ENCODE results near the gene AGT.

The AGT gene

GRCh38 chr1:230698130-230698529 is 15.8 kb downstream of the AGT start:
- DNase-seq (ENCODE audit: extremely low spot score) = peak; percentile 49
- POLR2A ChIA-PET = no interaction called here
- CTCF ChIA-PET = no interaction called here
- TF ChIP-seq ELF4 (IDR thresholded peaks at IDR 0.05) = no peak
- TF ChIP-seq ARNT (IDR thresholded peaks at IDR 0.05) = no peak
- TF ChIP-seq L3MBTL2 (conservative IDR thresholded peaks at IDR 0.05) = no peak

GRCh38 chr1:230696722-230697437 is 17.0 kb downstream of the AGT start:
- POLR2A ChIA-PET = no interaction called here
- CTCF ChIA-PET = no interaction called here
- DNase-seq (ENCODE audit: extremely low spot score) = no peak
- TF ChIP-seq BHLHE40 (IDR thresholded peaks at IDR 0.05; ENCODE audit: borderline replicate concordance) (no peak), HDGF (IDR thresholded peaks at IDR 0.05; ENCODE audit: borderline replicate concordance) (no peak), FOXK2 (IDR thresholded peaks at IDR 0.05) (no peak), TARDBP (IDR thresholded peaks at IDR 0.05) (no peak)

GRCh38 chr1:230696218-230696617 is 17.7 kb downstream of the AGT start:
- DNase-seq (ENCODE audit: extremely low spot score) = no peak
- POLR2A ChIA-PET = no interaction called here
- CTCF ChIA-PET = no interaction called here
- TF ChIP-seq HDGF (IDR thresholded peaks at IDR 0.05; ENCODE audit: borderline replicate concordance) (no peak), SP1 (IDR thresholded peaks at IDR 0.05) (no peak), PKNOX1 (IDR thresholded peaks at IDR 0.05) (no peak), CTBP1 (IDR thresholded peaks at IDR 0.05; ENCODE audit: borderline replicate concordance) (no peak), BHLHE40 (IDR thresholded peaks at IDR 0.05; ENCODE audit: borderline replicate concordance) (no peak), LEF1 (IDR thresholded peaks at IDR 0.05; ENCODE audit: borderline replicate concordance) (no peak), L3MBTL2 (conservative IDR thresholded peaks at IDR 0.05) (no peak)

GRCh38 chr1:230694991-230695390 is 18.9 kb downstream of the AGT start:
- ChIA-PET POLR2A (no interaction called here), CTCF (no interaction called here)
- TF ChIP-seq SP1 (IDR thresholded peaks at IDR 0.05) = no peak
- no peak for TF ChIP-seq FOXK2 (IDR thresholded peaks at IDR 0.05)
- no peak for TF ChIP-seq FOXA1 (IDR thresholded peaks at IDR 0.05)
- TF ChIP-seq HDGF (IDR thresholded peaks at IDR 0.05; ENCODE audit: borderline replicate concordance) = no peak
- DNase-seq (ENCODE audit: extremely low spot score) = no peak

- DNase-seq (ENCODE audit: extremely low spot score) = no peak
- CTCF ChIA-PET = no interaction called here
- TF ChIP-seq ZNF384 (IDR thresholded peaks at IDR 0.05) (no peak), LEF1 (IDR thresholded peaks at IDR 0.05; ENCODE audit: borderline replicate concordance) (no peak), SUZ12 (IDR thresholded peaks at IDR 0.05) (no peak), FOXM1 (IDR thresholded peaks at IDR 0.05; ENCODE audit: borderline replicate concordance) (no peak), TARDBP (IDR thresholded peaks at IDR 0.05) (no peak), ELF4 (IDR thresholded peaks at IDR 0.05) (no peak), FOXA1 (IDR thresholded peaks at IDR 0.05) (no peak), BHLHE40 (IDR thresholded peaks at IDR 0.05; ENCODE audit: borderline replicate concordance) (no peak), SP1 (IDR thresholded peaks at IDR 0.05) (no peak), CTBP1 (IDR thresholded peaks at IDR 0.05; ENCODE audit: borderline replicate concordance) (no peak)
- POLR2A ChIA-PET = no interaction called here
Measured at GRCh38 chr1:230694464-230694863, 19.5 kb downstream of the AGT start.

GRCh38 chr1:230693777-230694176 is 20.1 kb downstream of the AGT start:
- POLR2A ChIA-PET = no interaction called here
- CTCF ChIA-PET = no interaction called here
- TF ChIP-seq PKNOX1 (IDR thresholded peaks at IDR 0.05) = no peak
- TF ChIP-seq TARDBP (IDR thresholded peaks at IDR 0.05) = no peak
- TF ChIP-seq FOXM1 (IDR thresholded peaks at IDR 0.05; ENCODE audit: borderline replicate concordance) = no peak
- no peak for TF ChIP-seq ARNT (IDR thresholded peaks at IDR 0.05)
- TF ChIP-seq SP1 (IDR thresholded peaks at IDR 0.05) = no peak
- TF ChIP-seq FOXA1 (IDR thresholded peaks at IDR 0.05) = no peak
- DNase-seq (ENCODE audit: extremely low spot score) = no peak

GRCh38 chr1:230693221-230693620 is 20.7 kb downstream of the AGT start:
- CTCF ChIA-PET = no interaction called here
- no peak for TF ChIP-seq L3MBTL2 (conservative IDR thresholded peaks at IDR 0.05)
- TF ChIP-seq PKNOX1 (IDR thresholded peaks at IDR 0.05) = no peak
- no peak for TF ChIP-seq FOXM1 (IDR thresholded peaks at IDR 0.05; ENCODE audit: borderline replicate concordance)
- TF ChIP-seq BHLHE40 (IDR thresholded peaks at IDR 0.05; ENCODE audit: borderline replicate concordance) = no peak
- no peak for TF ChIP-seq FOXK2 (IDR thresholded peaks at IDR 0.05)
- TF ChIP-seq NFRKB (IDR thresholded peaks at IDR 0.05) = no peak
- TF ChIP-seq FOXA1 (IDR thresholded peaks at IDR 0.05) = no peak
- no peak for TF ChIP-seq LEF1 (IDR thresholded peaks at IDR 0.05; ENCODE audit: borderline replicate concordance)
- no peak for TF ChIP-seq ZNF384 (IDR thresholded peaks at IDR 0.05)
- TF ChIP-seq SUZ12 (IDR thresholded peaks at IDR 0.05) = no peak
- TF ChIP-seq ELF4 (IDR thresholded peaks at IDR 0.05) = no peak
- TF ChIP-seq ARNT (IDR thresholded peaks at IDR 0.05) = no peak
- TF ChIP-seq HDGF (IDR thresholded peaks at IDR 0.05; ENCODE audit: borderline replicate concordance) = no peak
- no peak for TF ChIP-seq CTBP1 (IDR thresholded peaks at IDR 0.05; ENCODE audit: borderline replicate concordance)
- TF ChIP-seq SP1 (IDR thresholded peaks at IDR 0.05) = no peak
- POLR2A ChIA-PET = no interaction called here
- no peak for DNase-seq (ENCODE audit: extremely low spot score)

Measured in HEK293T (cell line).